Hair follicle dermal papilla cell (primary cell): ENCODE results near the gene ANKRD37. TPM values are rescaled to one million over a fixed set of nuclear protein-coding genes. Genes with fewer than 3 reads are reported as not detected.

Source experiments
- small RNA-seq: library from RNA; depleted of rRNA; stranded (forward); fragments of <200 nt; gene quantifications from one replicate; pipeline ENCODE3, GENCODE V24; 2012
- total RNA-seq: library from RNA; depleted of rRNA; stranded (reverse); fragments of >200 nt; gene quantifications from 2 replicates; pipeline ENCODE4 v1.2.3, GENCODE V29; 2012

ANKRD37 gene, protein sequence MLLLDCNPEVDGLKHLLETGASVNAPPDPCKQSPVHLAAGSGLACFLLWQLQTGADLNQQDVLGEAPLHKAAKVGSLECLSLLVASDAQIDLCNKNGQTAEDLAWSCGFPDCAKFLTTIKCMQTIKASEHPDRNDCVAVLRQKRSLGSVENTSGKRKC
- 4.4 and 6.9 TPM in 2 replicates for total RNA-seq

DNA sequence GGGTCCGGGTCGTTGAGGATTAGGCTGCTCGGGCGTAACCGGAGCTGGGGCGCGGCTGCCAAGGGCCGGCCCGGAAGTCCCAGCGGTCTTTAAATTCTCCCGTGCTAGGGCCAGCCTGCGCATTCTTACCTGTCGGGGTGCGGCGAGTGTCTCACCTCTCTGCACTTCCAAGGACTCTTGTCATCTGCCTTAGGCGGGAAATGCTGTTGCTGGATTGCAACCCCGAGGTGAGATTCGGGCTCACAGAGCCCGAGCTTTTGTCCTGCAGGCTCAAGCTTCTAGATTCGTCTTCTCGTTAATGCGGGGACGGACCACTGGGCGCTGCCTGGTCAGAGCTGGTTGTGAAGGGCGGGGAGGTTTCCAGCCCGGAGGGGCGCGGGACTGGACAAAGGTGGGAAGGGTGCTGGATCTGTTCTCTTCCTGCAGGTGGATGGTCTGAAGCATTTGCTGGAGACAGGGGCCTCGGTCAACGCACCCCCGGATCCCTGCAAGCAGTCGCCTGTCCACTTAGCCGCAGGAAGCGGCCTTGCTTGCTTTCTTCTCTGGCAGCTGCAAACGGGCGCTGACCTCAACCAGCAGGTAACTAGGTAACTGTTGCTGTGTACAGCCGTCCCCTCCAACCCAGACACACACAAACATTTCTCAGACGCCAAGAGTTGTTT lies at the start of gene ANKRD37:
ANKRD37 (plus strand) TSS at position 118 of the 662 bp plus-strand sequence; CDS start at position 201, 83 bp downstream.

DNA sequence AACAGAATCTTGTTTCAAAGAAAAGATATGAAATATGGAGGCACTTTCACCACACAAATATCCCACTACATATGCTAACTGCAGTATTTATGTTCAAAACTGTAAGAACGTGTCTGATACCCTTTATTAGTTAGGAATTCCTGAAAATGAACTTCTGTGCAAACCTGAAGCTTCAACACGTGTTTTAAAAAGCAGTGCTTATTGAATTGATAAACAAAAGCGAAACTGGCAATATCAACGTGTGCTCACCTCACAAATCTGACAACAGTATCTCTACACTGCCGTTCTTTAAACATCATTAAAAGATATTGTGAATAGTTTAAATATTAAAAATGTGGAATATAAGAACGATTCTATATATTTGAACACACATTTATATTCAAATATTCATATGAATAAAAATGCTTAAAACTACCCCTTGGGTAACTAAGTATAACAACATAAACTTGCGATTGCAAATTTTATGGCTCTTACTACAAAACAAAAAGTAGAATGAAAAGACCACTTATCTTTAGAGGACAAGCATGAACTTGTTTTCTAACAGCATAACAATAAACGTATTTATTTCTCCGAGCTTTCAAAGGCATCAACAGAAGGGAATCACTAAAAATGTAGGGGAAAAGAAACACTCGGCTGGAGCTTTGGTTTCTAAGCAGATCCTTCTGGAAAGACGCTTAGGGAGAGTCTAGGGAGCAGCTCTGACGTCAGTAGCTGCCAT lies 1.2 kb upstream of the ANKRD37 start, which contains the start of gene LRP2BP:
LRP2BP (minus strand) TSS at position 687 of the 718 bp plus-strand sequence. CDS start 17,738 bp downstream, outside the sequence.

DNA sequence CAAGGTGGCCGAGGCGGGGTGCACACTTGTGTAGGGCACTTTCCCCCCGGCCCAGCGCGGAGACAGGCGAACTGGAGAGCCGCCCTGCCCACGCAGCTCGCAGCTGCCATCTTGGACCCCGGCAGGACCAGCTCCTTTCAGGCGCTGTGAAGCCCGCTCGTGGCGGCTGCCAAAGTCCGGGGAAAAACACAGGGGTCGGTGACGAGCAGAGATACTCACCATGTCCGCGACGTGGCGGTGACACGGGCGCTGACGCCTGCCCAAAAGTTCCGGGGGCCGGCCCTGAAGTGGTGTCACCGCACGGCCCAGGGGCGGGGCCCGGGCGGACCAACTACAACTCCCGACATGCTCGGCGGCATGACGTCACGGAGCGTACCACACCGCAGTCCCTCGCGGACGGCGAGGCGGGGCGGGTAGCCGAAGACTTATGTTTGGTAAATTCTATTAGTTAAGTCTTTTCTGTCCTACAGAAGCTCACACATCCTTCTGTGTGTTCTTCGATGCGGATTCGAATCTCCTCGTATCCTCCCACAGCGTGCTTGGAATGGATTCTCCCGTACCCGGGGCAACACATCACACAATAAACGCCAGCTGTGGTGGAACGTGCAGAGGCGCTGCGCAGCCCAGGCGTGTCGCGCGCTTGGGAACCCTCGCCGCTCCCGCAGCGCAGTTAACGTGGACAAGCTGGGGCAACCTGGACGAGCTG lies 29.2 kb downstream of the ANKRD37 start, which contains the start of gene UFSP2:
UFSP2 (minus strand) TSS at position 318 of the 706 bp plus-strand sequence; CDS start at position 222, 96 bp downstream.

Small RNAs within 50 kb of the gene (small RNA-seq; reads per million reads assigned to genes)
- gene RF00019, result not detected

Other genes with a start within 250 kb of the ANKRD37 start
- gene CFAP97, start 192.8 kb upstream of the ANKRD37 start, total RNA-seq, result 42.5 and 49.2 TPM in 2 replicates
- 31.3 and 40.9 TPM in 2 replicates for gene SNX25, start 187.2 kb upstream of the ANKRD37 start, total RNA-seq
- 0.32 and 0.49 TPM in 2 replicates for gene LRP2BP, start 917 bp upstream of the ANKRD37 start, total RNA-seq
- gene UFSP2, start 29.1 kb downstream of the ANKRD37 start, total RNA-seq, result 35.7 and 40.3 TPM in 2 replicates
- gene CCDC110, start 74.9 kb downstream of the ANKRD37 start, total RNA-seq, result 0.65 TPM in 1 of 2 replicates, not detected in the other
- gene PDLIM3, start 138.7 kb downstream of the ANKRD37 start, total RNA-seq, result 0.12 TPM in 1 of 2 replicates, not detected in the other